HAP-1 (cell line): ENCODE results near the gene PCDH9.
A peak's percentile ranks its signal among the peaks of the same experiment; 100 is the strongest.

Experiments
- DNase-seq, 2 experiments: peaks; one replicate each; pipeline ENCODE4 v3.0.0-alpha.2; 2016 to 2020; ENCODE audit warnings: low spot score in 2 of 2
- H3K27me3 ChIP-seq: fragments of 250-450 bp; sonication (Bioruptor Pico); 2 replicates; pipeline ENCODE4 v1.5.1; 2020; ENCODE audit warnings: low read depth, mild to moderate bottlenecking, moderate library complexity
- H3K36me3 ChIP-seq: fragments of 250-450 bp; sonication (Bioruptor Pico); replicated peaks from 2 replicates; pipeline ENCODE4 v1.5.1; 2020; ENCODE audit warnings: mild to moderate bottlenecking
- H3K4me1 ChIP-seq: fragments of 250-450 bp; sonication (Bioruptor Pico); 2 replicates; pipeline ENCODE4 v1.5.1; 2020; ENCODE audit warnings: mild to moderate bottlenecking
- H3K4me3 ChIP-seq: fragments of 250-450 bp; sonication (Bioruptor Pico); 2 replicates; pipeline ENCODE4 v1.5.1; 2020; ENCODE audit warnings: mild to moderate bottlenecking, moderate library complexity
- H3K9me3 ChIP-seq: fragments of 250-450 bp; sonication (Bioruptor Pico); 2 replicates; pipeline ENCODE4 v1.5.1; 2020; ENCODE audit warnings: mild to moderate bottlenecking, moderate library complexity
- in situ Hi-C: fragments of 300-500 bp; cut with MboI; formaldehyde crosslinking; loops from 3 replicates; pipeline ENCODE4 v1.14.3; 2020; ENCODE audit warnings: low sequenced_read_pairs, inconsistent platforms, mixed read lengths

The PCDH9 gene

GRCh38 chr13:67036699-67037457 lies 193.3 kb downstream of the PCDH9 start:
- H3K4me3 ChIP-seq = peak overlapping the region; percentile 8; the same call in 1 of the 2 replicates
- DNase-seq = peak; percentile 75 to 84
- in situ Hi-C loops = no loop called here
- peaks cover 18% of the 10 kb centered on the region for H3K4me1 ChIP-seq
- H3K9me3 ChIP-seq = no peaks in the 10 kb centered on the region
- H3K36me3 ChIP-seq = no peaks in the 10 kb centered on the region
- no peaks in the 10 kb centered on the region for H3K27me3 ChIP-seq

GRCh38 chr13:67033170-67033569 lies 197.0 kb downstream of the PCDH9 start:
- H3K36me3 ChIP-seq = no peaks in the 10 kb centered on the region
- no peak overlapping the region for H3K4me3 ChIP-seq
- in situ Hi-C loops = no loop called here
- H3K4me1 ChIP-seq = peaks cover 18% of the 10 kb centered on the region
- no peaks in the 10 kb centered on the region for H3K27me3 ChIP-seq
- no peak for DNase-seq
- no peaks in the 10 kb centered on the region for H3K9me3 ChIP-seq

DNA sequence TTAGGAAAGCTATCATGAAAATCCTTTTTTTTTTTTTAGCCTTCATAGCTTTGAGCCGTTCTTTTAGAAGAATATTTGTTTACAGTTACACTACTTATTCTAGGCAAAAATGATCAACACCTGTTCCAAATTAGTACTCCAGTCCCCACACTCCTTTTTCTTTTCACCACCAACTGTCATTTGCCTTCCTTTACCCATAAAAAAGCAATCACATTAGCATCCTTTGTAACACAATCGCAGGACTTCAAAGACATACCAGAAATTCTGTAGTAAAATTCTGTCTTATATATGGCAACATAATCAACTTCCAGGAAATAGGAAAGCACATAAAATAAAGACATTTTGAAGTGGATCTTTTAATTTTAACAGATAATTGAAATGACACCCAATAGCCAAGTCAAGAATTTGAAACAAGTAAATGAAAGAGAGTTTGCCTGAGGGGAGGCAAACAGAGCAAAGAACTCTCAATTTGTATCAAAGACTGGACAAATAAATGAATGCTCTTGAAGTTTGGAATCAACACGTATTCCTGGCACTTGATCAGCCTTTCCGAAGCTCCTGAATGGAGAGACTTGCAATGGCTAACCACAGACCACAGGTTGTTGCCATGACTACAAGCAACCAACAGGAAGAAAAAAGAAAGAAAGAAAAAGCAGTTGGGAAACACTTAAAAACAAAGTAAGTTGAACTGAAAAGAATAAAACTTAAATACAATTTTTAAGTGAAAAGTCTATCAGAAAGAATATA lies 206.8 kb downstream of the PCDH9 start:
- no peaks in the 10 kb centered on the region for H3K27me3 ChIP-seq
- in situ Hi-C loops = no loop called here
- H3K4me3 ChIP-seq = no peak overlapping the region
- DNase-seq = peak; percentile 56 to 64
- no peaks in the 10 kb centered on the region for H3K36me3 ChIP-seq
- no peaks in the 10 kb centered on the region for H3K9me3 ChIP-seq
- H3K4me1 ChIP-seq = peaks cover 9% of the 10 kb centered on the region

GRCh38 chr13:67018775-67019174 lies 211.4 kb downstream of the PCDH9 start:
- no peaks in the 10 kb centered on the region for H3K9me3 ChIP-seq
- no peak overlapping the region for H3K4me3 ChIP-seq
- H3K36me3 ChIP-seq = no peaks in the 10 kb centered on the region
- in situ Hi-C loops = no loop called here
- peaks cover 9% of the 10 kb centered on the region for H3K4me1 ChIP-seq
- DNase-seq = no peak
- no peaks in the 10 kb centered on the region for H3K27me3 ChIP-seq

DNA sequence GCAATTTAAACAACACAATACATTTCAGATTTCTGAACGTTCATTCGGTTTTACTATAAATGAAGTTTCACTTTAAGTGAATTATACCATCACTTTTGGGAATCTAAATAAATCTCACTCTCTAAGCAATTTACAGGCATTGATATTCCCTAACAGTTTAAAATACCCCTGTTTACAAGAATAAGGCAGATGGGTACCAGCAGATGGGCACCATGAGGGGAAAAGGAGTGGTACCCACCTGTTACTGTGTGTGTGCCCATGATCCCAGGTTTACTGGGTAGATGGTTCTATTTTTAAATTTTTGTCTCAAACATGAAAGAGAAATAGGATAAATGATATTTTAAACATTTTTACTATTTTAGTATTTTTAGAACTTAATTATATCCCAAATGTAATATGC lies 212.9 kb downstream of the PCDH9 start:
- Histone ChIP-seq H3K27me3 (no peaks in the 10 kb centered on the region), H3K4me1 (peaks cover 3% of the 10 kb centered on the region; the same call in 1 of the 2 replicates), H3K4me3 (no peak overlapping the region), H3K36me3 (no peaks in the 10 kb centered on the region), H3K9me3 (no peaks in the 10 kb centered on the region)
- DNase-seq = no peak
- in situ Hi-C loops = no loop called here

- Histone ChIP-seq H3K9me3 (no peaks in the 10 kb centered on the region), H3K4me3 (no peak overlapping the region), H3K36me3 (no peaks in the 10 kb centered on the region), H3K4me1 (peaks cover 3% of the 10 kb centered on the region; the same call in 1 of the 2 replicates), H3K27me3 (no peaks in the 10 kb centered on the region)
- in situ Hi-C loops = no loop called here
- no peak for DNase-seq
Measured at GRCh38 chr13:67015976-67016600, 214.0 kb downstream of the PCDH9 start.

- H3K4me1 ChIP-seq = no peaks in the 10 kb centered on the region
- no peaks in the 10 kb centered on the region for H3K36me3 ChIP-seq
- no peaks in the 10 kb centered on the region for H3K27me3 ChIP-seq
- H3K9me3 ChIP-seq = no peaks in the 10 kb centered on the region
- H3K4me3 ChIP-seq = no peak overlapping the region
- in situ Hi-C loops = no loop called here
- no peak for DNase-seq
Measured at GRCh38 chr13:67014399-67014798, 215.7 kb downstream of the PCDH9 start.

DNA sequence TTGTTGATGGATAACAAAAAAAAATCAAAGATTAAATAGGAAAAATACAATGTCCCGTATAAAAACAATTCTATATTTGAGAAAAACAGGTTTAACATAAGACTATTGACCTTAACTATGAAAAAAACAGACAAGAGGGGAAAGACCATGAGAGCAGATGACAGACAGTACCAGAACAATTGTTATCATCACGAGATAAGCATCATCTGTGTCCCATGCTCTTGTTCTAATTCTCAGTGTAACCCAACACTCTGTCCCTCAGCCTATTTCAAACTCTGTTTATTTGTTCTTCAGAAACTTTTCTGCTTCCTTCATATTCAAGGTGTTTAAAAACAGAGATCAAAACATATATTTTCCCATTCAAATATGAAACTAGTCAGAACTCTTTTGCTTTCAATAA lies 216.4 kb downstream of the PCDH9 start:
- no peak for DNase-seq
- H3K4me3 ChIP-seq = no peak overlapping the region
- in situ Hi-C loops = no loop called here
- H3K4me1 ChIP-seq = no peaks in the 10 kb centered on the region
- H3K9me3 ChIP-seq = no peaks in the 10 kb centered on the region
- no peaks in the 10 kb centered on the region for H3K36me3 ChIP-seq
- H3K27me3 ChIP-seq = no peaks in the 10 kb centered on the region

DNA sequence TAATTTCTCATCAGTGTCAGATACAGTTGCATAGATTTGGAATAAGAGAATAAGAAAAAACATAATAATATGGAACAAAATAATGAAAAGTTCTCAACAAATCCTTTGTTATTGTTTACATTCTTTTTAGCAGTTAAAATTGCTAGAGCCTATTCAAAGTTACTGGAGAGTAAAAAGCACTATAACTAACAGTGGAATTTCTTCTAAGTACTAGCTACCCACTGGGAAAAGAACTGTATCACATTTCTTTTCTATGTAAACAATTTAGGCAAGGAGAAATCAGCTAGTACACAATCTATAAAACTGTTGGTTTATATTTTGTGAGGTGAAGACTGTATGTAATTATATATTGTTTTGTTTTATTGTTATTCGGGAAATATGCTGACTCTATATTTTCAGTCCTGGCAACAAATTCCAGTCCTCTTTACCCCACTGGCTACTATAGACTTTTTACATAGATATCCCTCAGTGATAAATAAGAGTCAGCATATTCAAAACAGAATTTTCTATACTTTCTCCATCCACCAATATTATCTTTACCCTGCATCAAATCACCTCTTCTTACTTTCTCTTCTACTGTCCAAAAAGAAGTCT lies 222.0 kb downstream of the PCDH9 start:
- H3K9me3 ChIP-seq = no peaks in the 10 kb centered on the region
- no peaks in the 10 kb centered on the region for H3K27me3 ChIP-seq
- in situ Hi-C loops = no loop called here
- no peaks in the 10 kb centered on the region for H3K36me3 ChIP-seq
- 0 out of 2 replicates have a peak, but pooled peaks cover 2% of the 10 kb centered on the region for H3K4me1 ChIP-seq
- DNase-seq = no peak
- no peak overlapping the region for H3K4me3 ChIP-seq

DNA sequence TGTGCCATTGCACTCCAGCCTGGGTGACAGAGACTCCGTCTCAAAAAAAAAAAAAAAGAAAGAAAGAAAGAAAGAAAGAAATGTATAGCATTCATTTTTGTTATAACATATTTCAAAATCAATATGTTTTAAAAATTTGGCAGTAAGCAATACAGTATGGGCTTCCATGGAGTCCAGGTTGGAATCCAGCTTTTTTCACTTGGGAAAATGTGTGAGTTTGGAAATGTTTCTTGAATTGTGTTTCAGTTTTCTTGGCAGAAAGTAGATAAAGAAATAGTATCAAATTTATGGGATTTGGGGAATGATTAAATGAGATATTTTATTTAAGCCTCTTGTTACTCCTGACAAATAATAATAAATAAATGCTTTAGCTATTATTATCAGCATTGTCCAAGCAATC lies 225.6 kb downstream of the PCDH9 start:
- H3K4me1 ChIP-seq = 0 out of 2 replicates have a peak, but pooled peaks cover 2% of the 10 kb centered on the region
- in situ Hi-C loops = no loop called here
- no peak overlapping the region for H3K4me3 ChIP-seq
- H3K9me3 ChIP-seq = no peaks in the 10 kb centered on the region
- H3K27me3 ChIP-seq = no peaks in the 10 kb centered on the region
- H3K36me3 ChIP-seq = no peaks in the 10 kb centered on the region
- no peak for DNase-seq

DNA sequence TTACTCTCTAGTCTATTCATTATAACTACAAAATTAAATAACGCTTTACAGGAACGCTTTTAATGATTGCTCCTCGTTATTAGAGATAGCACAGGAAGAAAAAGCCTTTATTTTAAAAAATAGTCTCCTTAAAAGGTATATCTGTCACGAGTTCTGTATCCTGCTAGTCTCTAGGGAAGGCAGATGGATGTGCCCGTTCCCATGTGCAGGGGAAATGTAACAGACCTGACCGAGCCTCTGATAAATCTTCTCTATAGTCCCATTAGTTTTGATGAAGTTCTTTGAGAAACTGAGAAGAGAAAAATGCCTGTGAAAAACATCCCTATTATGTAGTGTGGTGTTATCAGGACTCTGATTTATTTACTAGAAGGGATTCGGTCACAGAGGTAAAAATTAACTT lies 226.4 kb downstream of the PCDH9 start:
- in situ Hi-C loops = no loop called here
- 0 out of 2 replicates have a peak, but pooled peaks cover 2% of the 10 kb centered on the region for H3K4me1 ChIP-seq
- no peaks in the 10 kb centered on the region for H3K27me3 ChIP-seq

GRCh38 chr13:67001363-67001762 lies 228.8 kb downstream of the PCDH9 start:
- no peak for DNase-seq
- no peaks in the 10 kb centered on the region for H3K9me3 ChIP-seq
- no peaks in the 10 kb centered on the region for H3K36me3 ChIP-seq
- no peaks in the 10 kb centered on the region for H3K27me3 ChIP-seq
- no peak overlapping the region for H3K4me3 ChIP-seq
- in situ Hi-C loops = no loop called here
- H3K4me1 ChIP-seq = no peaks in the 10 kb centered on the region; the same call in 1 of the 2 replicates

More for the DNA sequence above, 226.4 kb downstream of the PCDH9 start:
- DNase-seq = no peak
- Histone ChIP-seq H3K36me3 (no peaks in the 10 kb centered on the region), H3K9me3 (no peaks in the 10 kb centered on the region), H3K4me3 (no peak overlapping the region)

DNA sequence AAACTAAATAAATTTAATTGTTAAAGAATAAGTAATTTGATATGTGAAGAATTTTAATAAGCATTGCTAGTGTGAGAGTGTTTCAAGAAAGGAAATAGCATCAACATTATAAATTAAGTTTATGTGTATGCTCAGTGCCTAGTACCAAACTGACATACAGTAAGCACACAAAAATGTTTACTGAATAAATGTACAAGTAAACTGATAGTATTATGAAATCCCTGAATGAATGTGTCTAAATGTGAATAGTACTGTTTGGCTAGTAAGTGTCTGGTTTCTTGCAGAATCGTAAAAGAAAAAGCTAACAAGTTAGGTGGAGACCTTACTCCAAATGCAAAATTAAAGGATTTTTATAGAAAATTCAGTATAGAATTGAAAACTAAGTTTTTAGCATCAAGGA lies 233.6 kb downstream of the PCDH9 start:
- Histone ChIP-seq H3K4me1 (peaks cover 16% of the 10 kb centered on the region), H3K4me3 (no peak overlapping the region)
- in situ Hi-C loops = no loop called here

More for the DNA sequence above, 233.6 kb downstream of the PCDH9 start:
- no peak for DNase-seq
- no peaks in the 10 kb centered on the region for H3K36me3 ChIP-seq
- H3K9me3 ChIP-seq = no peaks in the 10 kb centered on the region
- no peaks in the 10 kb centered on the region for H3K27me3 ChIP-seq
